HL-60 (cell line): ENCODE data around the gene ERGIC1.

Experiments
- GABPA ChIP-seq: IDR thresholded peaks from 2 replicates; pipeline ENCODE4 v1.6.1; 2012; ENCODE audit warnings: low read depth
- POLR2AphosphoS5 ChIP-seq: IDR thresholded peaks from 2 replicates; pipeline ENCODE4 v1.6.1; 2012; ENCODE audit warnings: low read depth
- SPI1 ChIP-seq: IDR thresholded peaks from 2 replicates; pipeline ENCODE4 v1.6.1; 2012; ENCODE audit warnings: low read depth, mild to moderate bottlenecking, borderline replicate concordance
- TF ChIP-seq, protein P1 (sequence below): IDR thresholded peaks from one replicate; pipeline ENCODE4 v1.5.1; 2011; ENCODE audit warnings: low read length, control low read depth, inconsistent platforms; ENCODE audit not compliant: insufficient read depth
- TF ChIP-seq, protein P2 (sequence below): IDR thresholded peaks from 2 replicates; pipeline ENCODE4 v1.6.1; 2012; ENCODE audit warnings: low read depth; ENCODE audit not compliant: insufficient replicate concordance

DNA sequence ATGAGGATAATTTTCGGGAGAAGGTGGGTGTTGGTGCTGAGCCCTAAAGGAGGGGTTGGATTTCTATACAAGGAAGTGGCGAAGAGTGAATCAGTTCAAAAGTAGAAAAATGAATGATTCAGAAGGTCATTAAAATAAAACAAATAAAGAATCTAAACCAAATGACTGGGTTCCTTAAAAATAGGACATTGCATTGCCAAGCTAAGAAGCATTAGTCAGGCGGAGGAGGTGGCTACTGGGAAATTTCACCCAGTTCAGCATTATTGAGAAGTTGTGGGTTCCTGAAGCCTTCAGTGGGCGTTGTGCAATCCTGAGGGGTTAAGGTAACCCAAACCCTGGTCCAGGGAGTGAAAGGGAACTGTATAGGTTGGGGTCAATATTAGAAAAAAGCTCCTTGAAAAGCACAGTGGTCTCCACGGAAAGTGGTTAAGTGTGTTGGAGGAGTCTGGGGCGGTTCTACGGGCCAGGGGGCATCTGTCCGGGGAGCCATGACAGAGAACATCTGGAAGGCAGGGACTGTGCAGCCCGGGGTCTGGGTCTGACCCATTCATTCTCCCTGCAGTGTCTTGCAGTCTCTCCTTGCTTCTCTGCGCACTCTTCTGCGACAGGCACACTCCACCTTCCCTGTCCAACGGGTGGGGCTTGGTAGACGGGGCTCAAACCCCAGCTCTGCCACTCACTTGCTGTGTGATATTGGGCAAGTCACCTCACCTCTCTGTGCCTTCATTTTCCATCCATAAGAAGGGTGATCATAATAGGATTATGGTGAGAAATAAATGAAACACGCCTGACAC, 35.4 kb upstream of the ERGIC1 start:
- TF ChIP-seq, protein P1, sequence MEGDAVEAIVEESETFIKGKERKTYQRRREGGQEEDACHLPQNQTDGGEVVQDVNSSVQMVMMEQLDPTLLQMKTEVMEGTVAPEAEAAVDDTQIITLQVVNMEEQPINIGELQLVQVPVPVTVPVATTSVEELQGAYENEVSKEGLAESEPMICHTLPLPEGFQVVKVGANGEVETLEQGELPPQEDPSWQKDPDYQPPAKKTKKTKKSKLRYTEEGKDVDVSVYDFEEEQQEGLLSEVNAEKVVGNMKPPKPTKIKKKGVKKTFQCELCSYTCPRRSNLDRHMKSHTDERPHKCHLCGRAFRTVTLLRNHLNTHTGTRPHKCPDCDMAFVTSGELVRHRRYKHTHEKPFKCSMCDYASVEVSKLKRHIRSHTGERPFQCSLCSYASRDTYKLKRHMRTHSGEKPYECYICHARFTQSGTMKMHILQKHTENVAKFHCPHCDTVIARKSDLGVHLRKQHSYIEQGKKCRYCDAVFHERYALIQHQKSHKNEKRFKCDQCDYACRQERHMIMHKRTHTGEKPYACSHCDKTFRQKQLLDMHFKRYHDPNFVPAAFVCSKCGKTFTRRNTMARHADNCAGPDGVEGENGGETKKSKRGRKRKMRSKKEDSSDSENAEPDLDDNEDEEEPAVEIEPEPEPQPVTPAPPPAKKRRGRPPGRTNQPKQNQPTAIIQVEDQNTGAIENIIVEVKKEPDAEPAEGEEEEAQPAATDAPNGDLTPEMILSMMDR, result no peak
- TF ChIP-seq POLR2AphosphoS5 (no peak), GABPA (no peak), SPI1 (peak; percentile 58)
- TF ChIP-seq, protein P2, sequence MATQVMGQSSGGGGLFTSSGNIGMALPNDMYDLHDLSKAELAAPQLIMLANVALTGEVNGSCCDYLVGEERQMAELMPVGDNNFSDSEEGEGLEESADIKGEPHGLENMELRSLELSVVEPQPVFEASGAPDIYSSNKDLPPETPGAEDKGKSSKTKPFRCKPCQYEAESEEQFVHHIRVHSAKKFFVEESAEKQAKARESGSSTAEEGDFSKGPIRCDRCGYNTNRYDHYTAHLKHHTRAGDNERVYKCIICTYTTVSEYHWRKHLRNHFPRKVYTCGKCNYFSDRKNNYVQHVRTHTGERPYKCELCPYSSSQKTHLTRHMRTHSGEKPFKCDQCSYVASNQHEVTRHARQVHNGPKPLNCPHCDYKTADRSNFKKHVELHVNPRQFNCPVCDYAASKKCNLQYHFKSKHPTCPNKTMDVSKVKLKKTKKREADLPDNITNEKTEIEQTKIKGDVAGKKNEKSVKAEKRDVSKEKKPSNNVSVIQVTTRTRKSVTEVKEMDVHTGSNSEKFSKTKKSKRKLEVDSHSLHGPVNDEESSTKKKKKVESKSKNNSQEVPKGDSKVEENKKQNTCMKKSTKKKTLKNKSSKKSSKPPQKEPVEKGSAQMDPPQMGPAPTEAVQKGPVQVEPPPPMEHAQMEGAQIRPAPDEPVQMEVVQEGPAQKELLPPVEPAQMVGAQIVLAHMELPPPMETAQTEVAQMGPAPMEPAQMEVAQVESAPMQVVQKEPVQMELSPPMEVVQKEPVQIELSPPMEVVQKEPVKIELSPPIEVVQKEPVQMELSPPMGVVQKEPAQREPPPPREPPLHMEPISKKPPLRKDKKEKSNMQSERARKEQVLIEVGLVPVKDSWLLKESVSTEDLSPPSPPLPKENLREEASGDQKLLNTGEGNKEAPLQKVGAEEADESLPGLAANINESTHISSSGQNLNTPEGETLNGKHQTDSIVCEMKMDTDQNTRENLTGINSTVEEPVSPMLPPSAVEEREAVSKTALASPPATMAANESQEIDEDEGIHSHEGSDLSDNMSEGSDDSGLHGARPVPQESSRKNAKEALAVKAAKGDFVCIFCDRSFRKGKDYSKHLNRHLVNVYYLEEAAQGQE, result no peak
